OCI-LY1 (cell line): ENCODE measurements around the gene GAP43.

Experiments
- EZH2 ChIP-seq: fragments of 200-600 bp; sonication (generic), shearing (Covaris generic); IDR thresholded peaks from 2 replicates; pipeline ENCODE4 v1.8.0; 2017; ENCODE audit warnings: borderline replicate concordance, mixed run types, mild to moderate bottlenecking, antibody characterized with exemption, low read length, moderate library complexity, mixed read lengths
- TF ChIP-seq, protein P1 (sequence below): fragments of 200-600 bp; sonication (generic), shearing (Covaris generic); IDR thresholded peaks from 2 replicates; pipeline ENCODE4 v1.5.1; 2017; ENCODE audit warnings: mild to moderate bottlenecking, antibody characterized with exemption, low read length, moderate library complexity, mixed read lengths

DNA sequence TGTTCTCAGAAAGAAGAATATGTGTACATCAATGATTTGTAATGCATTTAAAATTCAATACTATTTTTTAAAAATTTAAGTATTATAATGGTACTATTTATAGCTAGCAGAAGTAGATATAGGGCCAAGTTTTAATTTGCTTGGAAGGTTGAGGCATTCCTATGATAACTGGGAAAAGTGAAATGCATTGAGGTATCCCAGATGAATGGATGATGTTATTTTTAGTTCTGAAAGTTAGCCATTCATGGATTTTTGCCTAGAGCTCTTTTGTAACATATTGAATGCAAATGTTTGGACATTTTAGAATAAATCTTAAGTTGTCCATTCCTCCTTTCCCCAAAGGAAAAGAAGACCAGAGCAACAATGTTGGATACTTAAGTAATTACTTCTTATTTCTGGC lies 47.6 kb downstream of the GAP43 start:
- TF ChIP-seq, protein P1, sequence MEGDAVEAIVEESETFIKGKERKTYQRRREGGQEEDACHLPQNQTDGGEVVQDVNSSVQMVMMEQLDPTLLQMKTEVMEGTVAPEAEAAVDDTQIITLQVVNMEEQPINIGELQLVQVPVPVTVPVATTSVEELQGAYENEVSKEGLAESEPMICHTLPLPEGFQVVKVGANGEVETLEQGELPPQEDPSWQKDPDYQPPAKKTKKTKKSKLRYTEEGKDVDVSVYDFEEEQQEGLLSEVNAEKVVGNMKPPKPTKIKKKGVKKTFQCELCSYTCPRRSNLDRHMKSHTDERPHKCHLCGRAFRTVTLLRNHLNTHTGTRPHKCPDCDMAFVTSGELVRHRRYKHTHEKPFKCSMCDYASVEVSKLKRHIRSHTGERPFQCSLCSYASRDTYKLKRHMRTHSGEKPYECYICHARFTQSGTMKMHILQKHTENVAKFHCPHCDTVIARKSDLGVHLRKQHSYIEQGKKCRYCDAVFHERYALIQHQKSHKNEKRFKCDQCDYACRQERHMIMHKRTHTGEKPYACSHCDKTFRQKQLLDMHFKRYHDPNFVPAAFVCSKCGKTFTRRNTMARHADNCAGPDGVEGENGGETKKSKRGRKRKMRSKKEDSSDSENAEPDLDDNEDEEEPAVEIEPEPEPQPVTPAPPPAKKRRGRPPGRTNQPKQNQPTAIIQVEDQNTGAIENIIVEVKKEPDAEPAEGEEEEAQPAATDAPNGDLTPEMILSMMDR: no peak
- TF ChIP-seq EZH2: no peak
